HTR-8/SVneo (cell line): ENCODE measurements around the gene RCOR2.
A peak's percentile ranks its signal among the peaks of the same experiment; 100 is the strongest.
"Not testable (repeated sequence)": the region's sequence is repeated elsewhere in the genome, so short reads cannot be mapped to it uniquely, and the experiment has no call there.

Source experiments
- DNase-seq: peaks from one replicate; pipeline ENCODE4 v3.0.0; 2011; ENCODE audit warnings: low spot score, mixed read lengths; ENCODE audit not compliant: insufficient read length
- FAIRE-seq: peaks from 2 replicates; lab custom pipeline; 2011; peaks lifted over from hg19 to GRCh38; lab: Jason Lieb, UNC

RCOR2 gene

DNA sequence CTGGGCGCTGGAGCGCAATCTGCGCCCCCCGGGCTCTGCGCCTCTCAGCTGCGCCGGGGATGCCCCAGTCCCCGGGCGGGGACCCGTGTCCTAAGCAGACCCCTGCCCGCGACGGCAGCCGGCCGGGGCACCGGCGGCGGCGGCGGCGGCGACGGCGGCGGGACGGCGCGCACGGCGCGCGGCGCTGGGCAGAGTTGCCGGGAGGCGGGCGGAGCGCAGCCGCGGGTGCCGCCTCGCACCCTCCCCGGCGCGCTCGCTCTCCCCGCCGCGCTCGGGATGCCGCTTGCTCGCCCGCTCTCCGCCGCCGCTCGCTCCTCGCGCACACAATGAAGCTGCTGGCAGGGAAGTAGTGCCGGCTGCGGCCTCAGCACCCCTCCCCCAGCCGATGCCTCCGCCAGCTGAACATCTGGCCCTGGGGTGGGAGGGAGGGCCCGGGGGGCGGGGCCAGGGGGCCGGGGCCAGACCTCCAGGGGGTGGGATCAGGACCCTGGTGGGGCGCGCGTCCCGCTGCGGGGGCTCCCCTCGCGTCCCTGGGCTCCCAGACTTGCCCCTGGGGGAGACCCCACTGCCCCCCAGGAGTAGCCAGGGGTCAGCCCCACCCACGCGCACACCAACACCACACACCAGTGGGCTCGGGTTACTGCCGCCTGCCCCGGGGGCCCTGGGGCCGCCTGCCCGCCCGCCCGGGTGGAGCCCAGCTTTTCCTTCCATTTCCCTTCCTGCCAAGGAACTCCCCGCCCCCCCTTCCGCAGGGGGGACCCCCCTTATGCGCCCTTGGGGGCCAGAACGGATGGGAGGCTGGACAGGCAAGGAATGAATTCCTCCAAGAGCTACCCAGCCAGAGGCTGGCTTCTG lies at the start of gene RCOR2:
Gene RCOR2 (minus strand): TSS at position 328 of the 855 bp plus-strand sequence. CDS start 708 bp downstream, outside the sequence.
- peak; percentile 70 for FAIRE-seq
- peak; percentile 87 for DNase-seq

DNA sequence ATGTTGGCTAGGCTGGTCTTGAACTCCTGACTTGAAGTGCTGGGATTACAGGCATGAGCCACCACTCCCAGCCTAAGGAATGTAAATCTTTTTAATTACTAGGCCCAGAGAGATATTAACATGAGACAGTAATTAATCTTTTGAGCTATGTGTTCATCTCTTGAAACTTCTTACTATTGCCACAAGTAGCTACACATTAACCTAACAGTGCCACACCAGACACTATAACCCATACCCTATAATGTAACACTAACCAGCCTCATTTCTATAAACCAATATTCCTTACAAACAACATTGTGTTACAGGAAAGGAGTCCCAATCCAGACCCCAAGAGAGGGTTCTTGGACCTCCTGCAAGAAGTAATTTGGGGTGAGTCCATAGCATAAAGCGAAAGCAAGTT lies 49.5 kb upstream of the RCOR2 start:
- FAIRE-seq (no peak), DNase-seq (no peak)

DNA sequence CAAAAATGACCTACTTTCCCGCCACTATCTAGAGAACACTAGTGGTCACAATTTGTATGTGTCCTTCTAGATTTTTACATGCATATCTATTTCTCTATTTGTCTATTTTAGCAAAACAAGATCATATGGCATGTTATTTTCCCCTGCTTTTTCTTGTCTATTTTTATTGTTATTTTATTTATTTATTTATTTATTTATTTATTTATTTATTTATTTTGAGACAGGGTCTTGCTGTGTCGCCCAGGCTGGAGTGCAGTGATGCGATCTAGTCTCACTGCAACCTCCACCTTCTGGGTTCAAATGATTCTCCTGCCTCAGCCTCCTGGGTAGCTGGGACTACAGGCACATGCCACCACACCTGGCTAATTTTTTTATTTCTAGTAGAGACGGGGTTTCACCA lies 46.9 kb upstream of the RCOR2 start:
- FAIRE-seq, DNase-seq: not testable (repeated sequence)

DNA sequence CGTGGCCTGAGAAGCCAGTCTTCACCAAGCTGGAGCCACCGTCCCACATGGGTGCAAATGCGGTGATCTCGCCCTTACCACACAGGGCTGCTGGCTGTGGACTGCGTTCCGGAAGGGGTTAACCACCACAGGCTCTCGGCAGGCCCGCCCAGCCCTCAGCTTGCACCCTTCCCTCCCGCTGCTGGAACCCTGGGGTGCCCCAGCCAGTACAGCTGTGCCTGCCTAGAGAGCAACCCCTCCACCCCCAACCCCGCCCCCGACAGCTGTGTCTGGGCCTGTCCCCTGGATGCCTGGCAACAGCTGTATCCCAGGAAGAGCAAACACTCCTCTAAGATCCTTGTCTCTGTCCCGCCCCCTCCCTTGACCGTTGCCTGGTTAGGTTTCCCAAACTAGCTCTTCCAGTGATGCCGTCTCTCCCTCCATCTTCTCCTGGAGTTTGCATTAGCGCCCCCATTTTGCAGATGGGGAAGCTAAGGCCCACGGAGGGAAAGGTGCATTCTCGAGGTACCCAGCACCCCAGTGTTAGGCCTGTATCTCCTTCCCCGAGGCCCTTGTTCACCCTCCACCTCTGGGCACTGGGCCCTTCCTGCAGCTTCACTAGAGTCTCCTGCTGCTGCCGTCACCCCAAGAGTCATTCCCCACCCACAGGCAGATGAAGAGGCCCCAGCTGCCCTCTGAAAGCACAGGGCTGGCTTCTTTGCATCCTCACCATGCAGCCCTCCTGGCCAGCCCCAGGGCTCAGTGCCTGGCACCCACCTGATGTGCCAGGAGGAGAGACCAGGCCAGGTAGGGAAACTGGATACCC lies 44.8 kb upstream of the RCOR2 start:
- DNase-seq: no peak
- no peak for FAIRE-seq

DNA sequence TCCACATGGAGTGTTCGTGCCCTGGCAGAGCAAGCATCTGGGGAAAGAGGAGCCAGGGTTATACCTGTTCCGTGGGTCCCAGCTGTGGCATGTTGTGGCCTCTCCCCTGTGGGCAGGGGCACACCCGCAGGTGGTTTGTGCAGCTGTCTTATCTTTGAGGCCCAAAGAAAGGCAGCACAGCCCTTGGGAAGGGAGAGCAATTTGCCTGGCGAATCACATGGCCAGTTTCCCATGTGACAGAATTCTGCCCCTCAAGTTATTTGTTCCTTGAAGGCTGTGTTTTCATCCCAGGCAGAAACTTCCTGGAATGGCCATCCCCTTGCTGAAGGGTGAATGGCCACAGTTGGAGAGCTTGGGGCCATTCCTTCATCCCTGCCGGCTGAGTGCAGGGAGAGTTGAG lies 41.0 kb upstream of the RCOR2 start:
- FAIRE-seq: no peak

DNA sequence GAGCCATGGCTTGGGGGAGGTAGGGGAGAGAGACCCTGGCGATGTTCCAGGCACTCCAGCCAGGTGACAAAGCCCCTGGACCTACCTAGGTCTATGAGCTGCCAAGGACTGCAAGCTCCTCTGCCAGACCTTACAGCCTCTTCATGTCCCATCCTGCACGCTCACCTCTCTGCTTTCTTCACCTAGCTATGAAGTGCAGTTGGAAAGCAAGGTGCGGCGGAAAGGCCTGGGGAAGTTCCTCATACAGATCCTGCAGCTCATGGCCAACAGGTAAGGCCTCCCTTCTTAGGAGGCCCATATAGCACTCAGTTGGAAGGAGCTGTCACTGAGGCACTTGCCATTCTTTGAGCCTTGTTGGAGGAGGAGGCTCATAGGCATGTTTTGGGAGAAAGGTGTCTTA lies 35.6 kb upstream of the RCOR2 start:
- no peak for DNase-seq

More for the DNA sequence above, 41.0 kb upstream of the RCOR2 start:
- DNase-seq: no peak

DNA sequence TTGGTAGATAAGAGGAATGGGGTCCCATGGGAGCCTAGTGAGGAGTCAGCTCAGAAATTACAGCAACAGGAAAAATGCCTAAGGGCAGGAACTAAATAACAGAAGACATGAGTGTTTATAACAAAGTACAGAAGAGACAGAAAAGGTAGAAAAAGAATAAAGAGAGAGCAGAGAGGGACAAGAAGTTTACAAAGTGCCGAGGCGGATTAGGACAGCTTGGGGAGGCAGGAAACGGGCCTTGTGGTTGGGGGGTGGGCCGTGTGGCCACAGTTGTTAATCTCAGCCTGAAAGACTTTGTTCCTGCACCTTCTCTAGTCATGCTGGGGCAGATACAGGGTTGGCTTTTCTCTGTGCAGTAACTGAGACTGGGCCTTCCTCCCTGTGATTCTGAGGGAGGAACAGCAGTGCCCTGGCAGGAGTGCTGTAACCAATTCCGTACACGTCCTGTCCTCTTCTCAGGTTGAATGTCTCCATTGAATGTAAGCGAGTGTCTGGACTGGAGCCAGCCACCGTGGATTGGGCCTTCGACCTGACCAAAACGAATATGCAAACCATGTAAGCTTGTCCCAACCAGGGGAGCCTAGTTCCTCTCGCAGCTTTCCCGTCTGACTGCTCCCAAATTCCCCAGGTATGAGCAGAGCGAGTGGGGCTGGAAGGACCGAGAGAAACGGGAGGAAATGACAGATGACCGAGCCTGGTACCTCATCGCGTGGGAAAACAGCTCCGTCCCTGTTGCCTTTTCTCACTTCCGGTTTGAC lies 35.0 kb upstream of the RCOR2 start:
- no peak for FAIRE-seq
- DNase-seq: no peak

More for the DNA sequence above, 35.6 kb upstream of the RCOR2 start:
- no peak for FAIRE-seq

DNA sequence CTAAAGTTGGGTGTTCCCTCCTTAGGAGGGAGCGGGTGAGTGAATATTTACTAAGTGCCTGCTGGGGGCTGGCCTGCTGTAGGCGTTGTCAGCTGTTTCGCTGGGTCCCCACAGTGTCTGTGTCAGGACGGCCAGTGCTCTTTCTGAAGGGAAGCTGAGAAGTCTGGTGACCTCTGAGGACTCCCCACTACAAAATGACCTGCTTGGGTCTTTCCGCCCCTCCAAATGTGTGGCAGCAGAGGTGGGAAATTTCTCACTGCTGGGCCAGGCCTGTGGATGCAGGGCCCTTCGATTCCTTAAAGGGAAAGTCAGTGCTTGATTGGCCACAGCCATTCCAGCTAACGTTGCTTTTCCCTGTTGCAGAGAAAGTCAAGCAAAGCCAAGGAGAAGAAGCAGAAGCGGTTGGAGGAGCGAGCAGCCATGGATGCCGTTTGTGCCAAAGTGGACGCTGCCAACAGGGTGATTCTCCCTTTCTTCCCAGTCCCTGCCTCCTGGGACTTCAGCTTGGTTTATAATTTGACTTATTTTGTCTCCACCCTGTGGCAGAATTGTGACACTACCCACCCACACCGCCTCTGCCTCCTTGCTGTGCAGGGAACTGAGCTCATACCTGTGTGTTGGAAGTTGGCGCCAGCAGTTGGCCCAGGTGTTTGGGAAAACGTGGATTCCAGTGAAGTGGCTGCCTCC lies 28.7 kb upstream of the RCOR2 start:
- DNase-seq (peak; percentile 59), FAIRE-seq (no peak)

DNA sequence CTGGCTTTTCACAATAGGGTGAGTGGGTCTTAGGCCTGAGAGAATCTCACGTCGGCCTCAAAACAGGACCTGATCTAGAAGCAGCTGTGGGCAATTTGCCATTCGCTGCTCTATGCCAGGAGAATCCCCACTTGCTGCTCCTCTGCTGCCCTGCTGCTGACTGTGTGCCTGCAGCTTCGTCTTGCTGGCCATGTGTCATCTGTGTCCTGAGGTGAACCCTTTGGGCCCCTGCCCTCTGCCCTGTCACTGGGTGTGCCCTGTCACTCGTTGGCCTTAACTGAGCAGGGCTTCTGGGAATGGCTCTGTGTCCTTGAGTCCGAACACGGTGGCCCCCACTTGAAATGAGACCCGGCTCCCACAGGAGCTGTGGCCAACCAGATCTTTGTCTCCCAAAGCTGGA lies 28.0 kb upstream of the RCOR2 start:
- FAIRE-seq (no peak), DNase-seq (no peak)

DNA sequence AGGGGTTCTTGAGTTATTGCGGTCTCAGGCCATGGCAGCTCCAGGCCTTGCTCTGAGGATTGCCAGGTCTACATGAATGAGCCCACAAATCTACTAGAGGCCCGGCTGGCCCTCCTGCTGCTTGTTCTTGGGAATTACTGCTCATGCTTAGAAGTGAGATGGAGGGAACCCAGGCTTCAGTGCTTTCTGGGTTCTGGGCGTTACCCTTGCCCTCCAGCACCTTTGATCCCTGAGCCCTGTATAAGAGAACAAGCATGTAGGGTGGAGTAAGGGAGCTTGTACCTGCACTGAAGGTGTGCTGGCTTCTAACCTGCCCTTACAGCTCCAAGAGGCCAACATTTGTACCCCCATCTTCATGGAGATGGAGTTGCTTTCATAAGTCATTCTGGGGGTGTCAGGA lies 25.8 kb upstream of the RCOR2 start:
- FAIRE-seq: no peak
- no peak for DNase-seq

DNA sequence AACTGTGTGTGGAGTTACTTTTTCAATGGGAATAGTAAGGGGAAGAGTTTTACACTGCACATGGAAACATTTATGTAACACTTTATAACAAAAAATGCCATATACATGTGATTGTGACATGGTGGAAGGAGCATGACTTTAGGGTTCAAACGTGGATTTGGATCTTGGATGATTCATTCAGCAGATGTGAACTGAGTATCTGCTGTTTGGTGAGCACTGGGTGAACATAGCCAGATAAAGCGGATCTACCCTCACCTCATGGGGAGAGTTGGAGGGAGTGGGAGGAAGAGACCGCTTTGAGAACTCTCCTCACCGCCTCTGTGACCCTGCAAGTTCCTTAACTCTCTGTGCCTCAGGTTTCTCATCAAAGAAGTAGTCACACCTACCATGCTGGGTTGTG lies 24.9 kb upstream of the RCOR2 start:
- DNase-seq (no peak), FAIRE-seq (no peak)

DNA sequence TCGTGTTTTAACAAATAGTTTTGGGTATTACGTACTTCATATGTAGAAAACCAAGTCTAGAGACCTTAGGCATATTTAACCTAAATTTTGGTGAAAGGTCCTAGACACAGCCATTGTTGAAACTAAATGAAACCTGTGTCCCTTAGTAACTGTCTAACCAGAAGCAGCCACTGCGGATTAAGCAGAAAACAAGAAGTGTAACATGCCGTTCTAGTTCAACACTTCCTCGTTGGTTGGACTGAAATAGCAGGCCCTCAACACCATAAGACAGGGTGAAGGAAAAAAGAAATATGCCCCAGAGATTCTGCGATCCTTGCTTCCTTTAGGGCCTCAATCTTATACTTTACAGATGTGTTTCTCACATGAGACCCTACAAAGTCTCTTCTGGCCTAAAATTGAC lies 23.8 kb upstream of the RCOR2 start:
- DNase-seq: no peak
- FAIRE-seq: no peak

DNA sequence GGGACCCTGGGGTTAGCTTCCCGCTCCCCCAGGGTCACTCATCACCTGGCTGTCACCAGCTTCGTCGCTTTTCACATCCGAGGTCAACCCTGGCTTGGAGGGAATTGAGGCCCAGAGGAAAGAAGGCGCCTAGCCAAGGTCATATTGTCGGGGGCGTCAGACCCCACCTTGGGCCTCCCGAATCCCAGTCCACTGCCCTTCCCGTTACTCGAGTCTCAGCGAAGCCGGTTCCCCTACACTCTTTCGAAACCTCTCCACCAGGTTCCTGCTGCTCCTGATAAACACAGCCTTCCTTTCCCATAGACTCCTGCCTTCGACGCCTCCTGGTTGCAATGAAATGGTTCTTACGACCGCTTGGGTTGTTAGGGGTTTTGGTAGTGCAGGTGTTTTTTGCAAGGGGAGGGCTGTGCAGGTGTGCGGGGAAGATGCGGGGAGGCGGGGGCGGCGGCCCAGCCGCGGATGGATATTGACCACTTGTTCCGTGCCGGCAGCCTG lies 22.5 kb upstream of the RCOR2 start:
- DNase-seq (no peak), FAIRE-seq (no peak)

DNA sequence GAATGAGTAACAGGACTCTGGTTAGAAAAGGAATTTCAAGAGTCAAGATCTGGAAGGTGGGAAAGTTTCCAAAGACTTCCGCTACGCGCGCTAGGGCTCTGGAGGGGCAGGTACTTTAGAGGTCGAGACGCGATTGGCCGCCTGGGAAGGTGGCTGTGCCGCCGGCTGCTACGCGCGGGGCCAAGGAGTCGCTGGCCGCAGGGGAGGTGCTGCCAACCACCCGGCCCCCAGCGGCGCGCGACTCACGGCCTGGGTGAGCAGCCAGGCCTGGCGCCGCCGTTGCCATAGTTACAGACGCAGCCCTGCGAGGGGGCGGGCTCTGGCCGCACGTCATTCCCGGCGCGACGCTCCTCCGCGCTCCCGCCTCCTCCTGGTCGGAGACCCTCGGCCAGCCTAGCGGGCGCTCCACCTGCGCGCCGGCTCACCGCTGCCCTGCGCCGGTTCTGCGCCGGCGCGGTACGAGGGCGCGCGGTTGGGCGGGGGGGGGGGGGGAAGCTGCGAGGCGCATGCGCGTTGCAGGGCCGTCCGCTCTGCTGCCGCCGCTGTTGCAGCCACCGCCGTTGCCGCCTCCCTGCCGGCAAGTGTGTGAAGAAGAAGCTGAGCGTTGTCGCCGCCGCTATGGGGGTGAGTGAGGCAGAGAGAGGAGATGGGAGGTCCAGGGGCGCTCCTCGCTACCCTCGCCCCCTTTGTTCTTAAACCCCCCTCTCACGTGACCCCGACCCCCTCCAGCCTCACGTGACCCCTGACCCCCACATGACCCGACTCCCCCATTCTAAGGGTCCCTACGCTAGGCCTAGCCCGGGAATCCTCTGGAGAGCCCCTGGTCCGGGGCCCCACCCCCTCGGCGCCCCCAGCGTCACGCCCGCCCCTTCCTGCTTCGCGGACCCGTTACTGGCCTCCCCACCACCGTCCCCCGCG lies 21.8 kb upstream of the RCOR2 start, which contains the start of gene NAA40:
Gene NAA40 (plus strand): TSS at position 524 of the 918 bp plus-strand sequence. CDS start 95 bp downstream, at position 619.
- FAIRE-seq (peak; percentile 81), DNase-seq (peak; percentile 96)

DNA sequence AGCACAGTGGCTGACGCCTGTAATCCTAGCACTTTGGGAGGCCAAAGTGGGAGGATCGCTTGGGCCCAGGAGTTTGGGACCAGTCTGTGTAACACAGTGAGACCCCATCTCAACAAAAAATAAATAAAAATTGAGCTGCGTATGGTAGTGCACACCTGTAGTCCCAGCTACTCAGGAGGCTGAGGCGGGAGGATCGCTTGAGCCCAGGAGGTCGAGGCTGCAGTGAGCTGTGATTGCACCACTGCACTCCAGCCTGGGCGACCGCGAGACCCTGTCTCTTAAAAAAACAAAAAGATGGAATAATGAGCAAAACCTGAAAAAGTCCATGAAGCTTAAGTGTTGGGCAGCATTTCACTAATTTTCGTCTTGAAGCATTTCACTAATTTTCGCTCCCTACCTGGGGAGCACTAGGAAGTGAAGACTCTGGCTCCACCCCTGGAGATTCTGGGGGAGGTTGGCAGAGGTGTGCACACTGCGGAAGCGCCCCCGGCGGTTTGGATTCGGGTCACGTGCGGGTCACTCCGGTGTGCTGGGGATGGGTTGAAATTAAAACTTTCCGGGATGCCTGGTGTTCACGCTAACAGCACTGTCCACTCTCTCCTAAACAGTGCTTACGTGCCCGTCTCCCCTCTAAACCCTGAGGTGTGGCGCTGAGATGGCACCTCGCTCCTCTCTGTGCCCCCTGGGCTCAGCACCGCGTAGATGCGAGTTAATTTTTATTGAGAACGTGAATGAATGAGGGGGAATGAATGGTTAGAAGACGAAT lies 20.9 kb upstream of the RCOR2 start:
- peak; percentile 45 for DNase-seq
- FAIRE-seq: no peak

DNA sequence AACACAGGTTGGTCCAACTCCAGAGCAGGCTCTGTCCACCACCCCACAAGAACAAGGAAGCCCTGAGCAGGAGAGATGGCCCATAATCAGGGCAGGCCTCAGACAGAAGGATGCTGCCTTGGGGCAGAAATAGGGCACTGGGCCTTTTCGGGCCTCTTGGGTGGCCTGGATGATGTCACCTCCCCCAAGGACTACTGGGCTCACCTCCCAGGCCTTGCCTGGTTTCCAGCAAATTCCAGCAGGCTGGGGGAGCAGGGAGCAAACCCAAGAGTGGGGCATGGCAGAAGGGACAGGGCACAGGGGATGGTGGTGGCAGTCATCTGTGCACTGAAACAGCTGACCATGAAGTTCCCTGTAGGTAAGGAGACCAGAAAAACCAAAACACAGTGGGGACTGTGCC lies 16.5 kb upstream of the RCOR2 start:
- DNase-seq (no peak), FAIRE-seq (no peak)

DNA sequence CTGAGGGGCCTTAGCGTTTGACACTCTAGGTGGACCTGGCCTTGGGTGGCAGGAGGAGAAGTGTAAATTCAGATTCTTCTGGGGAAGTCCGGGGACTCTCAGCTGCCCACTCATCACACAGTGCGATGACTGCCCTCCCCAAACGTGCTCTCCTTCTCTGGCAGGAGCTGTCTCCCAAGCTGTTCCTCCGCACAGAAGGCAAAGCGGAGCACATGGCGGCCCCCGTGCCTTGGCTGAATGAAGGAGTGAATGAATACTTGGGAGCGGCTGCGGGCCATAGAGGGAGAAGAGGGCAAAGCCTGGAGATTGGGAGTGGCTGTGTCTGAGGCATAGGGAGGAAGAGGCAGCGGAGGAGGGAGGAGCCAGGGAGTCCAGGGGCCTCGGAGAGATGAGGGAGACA lies 14.9 kb upstream of the RCOR2 start:
- no peak for DNase-seq
- no peak for FAIRE-seq

DNA sequence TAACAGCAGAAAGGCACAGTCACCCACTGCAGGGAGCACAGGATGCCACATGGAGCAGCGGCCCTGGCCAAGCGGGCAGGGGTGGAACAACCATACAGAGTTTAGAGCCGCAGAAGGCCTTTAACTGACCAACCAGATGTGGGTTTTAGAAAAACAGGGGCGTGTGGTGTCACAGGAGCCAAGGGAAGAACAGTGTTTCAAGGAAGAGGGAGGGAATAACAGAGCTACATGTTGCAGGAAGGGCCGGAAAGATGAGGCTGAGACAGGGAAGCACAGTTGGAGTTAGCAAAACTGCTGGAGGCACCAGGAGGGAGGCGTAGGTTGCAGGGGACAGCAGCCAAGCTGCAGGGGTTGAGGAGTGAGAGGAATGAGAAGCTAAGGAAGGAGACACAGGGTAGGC lies 14.1 kb upstream of the RCOR2 start:
- FAIRE-seq (no peak), DNase-seq (no peak)
